Fibroblast of lung (primary cell): ENCODE measurements around the gene SP8. TPM values are rescaled to one million over a fixed set of nuclear protein-coding genes. Genes with fewer than 3 reads are reported as not detected.
"Not testable (repeated sequence)": the region's sequence is repeated elsewhere in the genome, so short reads cannot be mapped to it uniquely, and the experiment has no call there.

Source experiments
- DNase-seq, 2 donors: peaks; one replicate each; pipeline versions ENCODE4 v3.0.0 to v3.0.0-alpha.2; 2010; ENCODE audit warnings: low read depth in 2 of 2
- H2AFZ ChIP-seq: 2 replicates; pipeline ENCODE4 v1.5.1; 2012; ENCODE audit warnings: low read length, control low read depth, inconsistent platforms
- H3K27ac ChIP-seq: 2 replicates; pipeline ENCODE4 v1.5.1; 2011; ENCODE audit warnings: low read length, control low read depth; ENCODE audit not compliant: insufficient read depth
- H3K27me3 ChIP-seq: 2 replicates; pipeline ENCODE4 v1.5.1; 2011; ENCODE audit warnings: mild to moderate bottlenecking, low read length; ENCODE audit not compliant: control insufficient read depth, insufficient read depth
- H3K36me3 ChIP-seq: 2 replicates; pipeline ENCODE4 v1.5.1; 2011; ENCODE audit warnings: low read length; ENCODE audit not compliant: control insufficient read depth, insufficient read depth
- H3K4me1 ChIP-seq: 2 replicates; pipeline ENCODE4 v1.5.1; 2011; ENCODE audit warnings: low read length; ENCODE audit not compliant: control insufficient read depth, insufficient read depth; ENCODE audit errors: extremely low read depth
- H3K4me2 ChIP-seq: 2 replicates; pipeline ENCODE4 v1.5.1; 2011; ENCODE audit warnings: low read length, control low read depth; ENCODE audit not compliant: insufficient read depth; ENCODE audit errors: extremely low read depth
- H3K4me3 ChIP-seq, 4 experiments: fragments of 200-600 bp in 1 of 4; sonication (generic) in 1 of 4; replicated peaks in 1 of 4; 2 replicates each; pipeline ENCODE4 v1.5.1; 2011 to 2016; ENCODE audit warnings: low read length in 4 of 4, low read depth in 3 of 4, mild to moderate bottlenecking in 3 of 4, control low read depth in 2 of 4, inconsistent platforms in 1 of 4, mixed read lengths in 1 of 4; ENCODE audit not compliant: insufficient read depth in 1 of 4; ENCODE audit errors: control extremely low read depth in 1 of 4
- H3K79me2 ChIP-seq: 2 replicates; pipeline ENCODE4 v1.5.1; 2012; ENCODE audit warnings: mild to moderate bottlenecking, low read length, inconsistent platforms; ENCODE audit not compliant: control insufficient read depth, insufficient read depth
- H3K9ac ChIP-seq: 2 replicates; pipeline ENCODE4 v1.5.1; 2011; ENCODE audit warnings: mild to moderate bottlenecking, low read length, control low read depth; ENCODE audit not compliant: insufficient read depth
- H3K9me3 ChIP-seq: 2 replicates; pipeline ENCODE4 v1.5.1; 2012; ENCODE audit warnings: low read depth, low read length; ENCODE audit not compliant: control insufficient read depth, insufficient read depth
- H4K20me1 ChIP-seq: 2 replicates; pipeline ENCODE4 v1.5.1; 2011; ENCODE audit warnings: low read length; ENCODE audit not compliant: control insufficient read depth, insufficient read depth; ENCODE audit errors: extremely low read depth
- EZH2 ChIP-seq: IDR thresholded peaks from 2 replicates; pipeline ENCODE4 v1.5.1; 2012; ENCODE audit warnings: low read length, control low read depth, mild to moderate bottlenecking; ENCODE audit errors: missing control alignments
- polyA minus RNA-seq: library from RNA; depleted of rRNA, polyadenylated mRNA; stranded (reverse); fragments of >200 nt; gene quantifications from 2 replicates; pipeline ENCODE4 v1.2.3, GENCODE V29; 2011; ENCODE audit warnings: low replicate concordance
- polyA plus RNA-seq, 2 donors: library from polyadenylated mRNA; depleted of rRNA in 1 of 2; stranded (reverse) in 1 of 2; unstranded in 1 of 2; fragments of >200 nt; gene quantifications; 2 replicates each; pipeline ENCODE4 v1.2.1, GENCODE V29; 2011 to 2012; ENCODE audit warnings: missing spikeins in 1 of 2
- total RNA-seq: library from RNA; depleted of rRNA; stranded (reverse); fragments of >200 nt; gene quantifications from 2 replicates; pipeline ENCODE4 v1.2.1, GENCODE V29; 2014
- TF ChIP-seq, protein P1 (sequence below), 2 donors: IDR thresholded peaks in 1 of 2; conservative IDR thresholded peaks in 1 of 2; 1 replicate in 1 of 2; 2 replicates in 1 of 2; pipeline ENCODE4 v1.5.1; 2011 to 2012; ENCODE audit warnings: low read length in 2 of 2, control low read depth in 1 of 2, inconsistent platforms in 1 of 2, low read depth in 1 of 2, mild to moderate bottlenecking in 1 of 2

SP8 gene
- total RNA-seq (not detected in 2 replicates), polyA plus RNA-seq (not detected in 2 replicates), polyA minus RNA-seq (not detected in 2 replicates)
- not detected in 2 replicates for polyA plus RNA-seq (2012)

DNA sequence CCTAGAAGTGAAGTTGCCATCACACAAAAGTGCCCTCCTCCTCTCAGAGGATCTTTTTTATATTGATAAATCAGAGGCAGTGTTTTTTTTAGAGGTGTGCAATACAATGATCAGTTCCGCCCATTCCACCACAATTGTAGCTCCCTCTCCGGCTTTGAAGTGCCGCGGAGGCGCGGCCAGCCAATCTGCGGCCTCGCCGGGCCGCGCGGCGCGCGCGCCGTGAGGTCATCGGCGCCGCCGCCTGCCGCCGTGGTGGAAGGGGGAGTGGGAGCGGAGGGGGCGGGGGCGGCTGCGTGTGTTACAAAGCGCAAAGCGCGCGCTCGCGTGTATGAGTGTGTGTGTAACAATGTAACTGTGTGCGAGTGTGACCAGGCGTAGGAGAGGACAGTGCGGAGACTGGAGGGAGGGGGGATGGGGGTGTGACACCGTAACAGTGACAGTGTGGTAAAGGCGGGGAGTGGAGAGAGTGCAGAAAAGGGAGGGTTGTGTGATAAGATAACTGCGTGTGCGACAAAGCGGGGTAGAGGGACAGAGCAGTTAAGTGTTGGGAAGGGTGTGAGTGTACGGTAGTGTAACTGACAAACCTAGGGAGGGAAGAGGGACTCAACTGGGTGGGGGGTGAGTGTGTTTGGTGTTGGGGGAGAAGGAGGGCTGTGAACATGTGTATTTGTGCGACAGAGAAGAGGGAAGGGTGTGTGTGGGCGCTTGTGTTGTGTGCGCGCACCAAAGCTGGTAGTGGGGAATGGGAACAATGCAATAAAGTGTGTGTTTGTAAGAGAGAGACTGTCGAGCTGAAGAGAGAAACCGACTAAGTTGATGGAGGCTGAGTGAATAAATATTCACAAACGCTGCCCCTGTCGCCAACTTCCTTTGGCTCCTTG is at the start of gene SP8:
Gene SP8, minus strand, starts transcription at position 108 of the 881 bp plus-strand sequence. Its CDS starts 88 bp downstream, at position 20.
- DNase-seq: peak in 1 of 2 donors; percentile 48
- H2AFZ ChIP-seq: no peak within 1 kb of the TSS
- TF ChIP-seq, protein P1, sequence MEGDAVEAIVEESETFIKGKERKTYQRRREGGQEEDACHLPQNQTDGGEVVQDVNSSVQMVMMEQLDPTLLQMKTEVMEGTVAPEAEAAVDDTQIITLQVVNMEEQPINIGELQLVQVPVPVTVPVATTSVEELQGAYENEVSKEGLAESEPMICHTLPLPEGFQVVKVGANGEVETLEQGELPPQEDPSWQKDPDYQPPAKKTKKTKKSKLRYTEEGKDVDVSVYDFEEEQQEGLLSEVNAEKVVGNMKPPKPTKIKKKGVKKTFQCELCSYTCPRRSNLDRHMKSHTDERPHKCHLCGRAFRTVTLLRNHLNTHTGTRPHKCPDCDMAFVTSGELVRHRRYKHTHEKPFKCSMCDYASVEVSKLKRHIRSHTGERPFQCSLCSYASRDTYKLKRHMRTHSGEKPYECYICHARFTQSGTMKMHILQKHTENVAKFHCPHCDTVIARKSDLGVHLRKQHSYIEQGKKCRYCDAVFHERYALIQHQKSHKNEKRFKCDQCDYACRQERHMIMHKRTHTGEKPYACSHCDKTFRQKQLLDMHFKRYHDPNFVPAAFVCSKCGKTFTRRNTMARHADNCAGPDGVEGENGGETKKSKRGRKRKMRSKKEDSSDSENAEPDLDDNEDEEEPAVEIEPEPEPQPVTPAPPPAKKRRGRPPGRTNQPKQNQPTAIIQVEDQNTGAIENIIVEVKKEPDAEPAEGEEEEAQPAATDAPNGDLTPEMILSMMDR (conservative IDR thresholded peaks at IDR 0.05 in 1 of 2, IDR thresholded peaks at IDR 0.05 in 1 of 2; ENCODE audit: low read depth in 1 of 2, low read length in 2 of 2): no peak
- peak; percentile 37 for TF ChIP-seq EZH2
- no peaks in the 10 kb centered on the region for H4K20me1 ChIP-seq
- no peaks in the 10 kb centered on the region for H3K79me2 ChIP-seq
- no peaks in the 10 kb centered on the region for H3K9me3 ChIP-seq
- no peak within 1 kb of the TSS for H3K9ac ChIP-seq
- H3K27ac ChIP-seq: no peak within 1 kb of the TSS
- H3K27me3 ChIP-seq: peaks cover 43% of the 10 kb centered on the region
- H3K4me1 ChIP-seq: no peaks in the 10 kb centered on the region
- H3K4me3 ChIP-seq: peak within 1 kb of the TSS; percentile 12 to 53 (median 21)
- H3K4me2 ChIP-seq: peak within 1 kb of the TSS; percentile 51
- H3K36me3 ChIP-seq: no peaks in the 10 kb centered on the region

GRCh38 chr7:20836424-20836823 is 49.7 kb upstream of the SP8 start:
- not testable (repeated sequence) for H3K9ac ChIP-seq, DNase-seq, H3K27me3 ChIP-seq, H2AFZ ChIP-seq, H3K36me3 ChIP-seq, H4K20me1 ChIP-seq, H3K4me3 ChIP-seq, H3K9me3 ChIP-seq, H3K79me2 ChIP-seq, H3K27ac ChIP-seq, H3K4me2 ChIP-seq, H3K4me1 ChIP-seq

DNA sequence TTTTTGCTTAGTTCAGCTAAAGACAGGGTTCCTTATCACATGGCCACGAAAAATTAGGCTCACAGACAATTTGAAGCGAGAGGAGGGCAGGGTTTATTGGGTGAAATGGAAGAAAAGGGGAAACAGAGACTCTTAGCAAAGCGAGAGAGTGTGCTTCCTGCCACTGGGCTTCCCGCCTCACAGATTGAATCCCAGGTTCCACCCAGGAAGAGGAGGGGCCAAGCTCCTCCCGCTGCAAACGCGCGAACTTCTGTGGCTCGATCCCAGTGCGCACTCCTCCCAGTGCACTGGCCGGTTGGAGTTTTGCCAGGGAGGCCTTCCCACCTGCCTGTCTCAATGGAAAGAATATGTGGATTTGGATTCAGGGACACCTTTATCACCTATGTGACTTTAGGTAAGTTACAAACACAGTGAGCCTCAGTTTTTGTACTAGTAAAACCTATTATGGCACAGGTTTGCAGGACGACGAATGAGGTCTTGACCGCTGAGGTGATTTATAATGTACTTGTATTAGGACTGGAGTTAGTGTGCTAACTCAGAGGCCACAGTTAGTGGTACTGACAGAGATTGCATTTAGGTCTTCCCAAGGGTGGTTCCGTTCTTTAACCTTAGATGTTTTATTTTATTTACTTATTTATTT is 48.5 kb upstream of the SP8 start:
- H3K79me2 ChIP-seq: no peaks in the 10 kb centered on the region
- TF ChIP-seq EZH2: no peak
- TF ChIP-seq, protein P1 (conservative IDR thresholded peaks at IDR 0.05 in 1 of 2, IDR thresholded peaks at IDR 0.05 in 1 of 2; ENCODE audit: low read depth in 1 of 2, low read length in 2 of 2): no peak
- no peaks in the 10 kb centered on the region for H4K20me1 ChIP-seq
- no peaks in the 10 kb centered on the region for H3K27me3 ChIP-seq
- H3K9ac ChIP-seq: no peak overlapping the region
- no peak overlapping the region for H2AFZ ChIP-seq
- H3K4me2 ChIP-seq: no peak overlapping the region
- H3K4me3 ChIP-seq: no peak overlapping the region
- H3K4me1 ChIP-seq: no peaks in the 10 kb centered on the region
- H3K27ac ChIP-seq: no peak overlapping the region
- no peaks in the 10 kb centered on the region for H3K36me3 ChIP-seq
- DNase-seq: no peak
- H3K9me3 ChIP-seq: no peaks in the 10 kb centered on the region
